ENCODE results near the gene FMNL2.

DNA sequence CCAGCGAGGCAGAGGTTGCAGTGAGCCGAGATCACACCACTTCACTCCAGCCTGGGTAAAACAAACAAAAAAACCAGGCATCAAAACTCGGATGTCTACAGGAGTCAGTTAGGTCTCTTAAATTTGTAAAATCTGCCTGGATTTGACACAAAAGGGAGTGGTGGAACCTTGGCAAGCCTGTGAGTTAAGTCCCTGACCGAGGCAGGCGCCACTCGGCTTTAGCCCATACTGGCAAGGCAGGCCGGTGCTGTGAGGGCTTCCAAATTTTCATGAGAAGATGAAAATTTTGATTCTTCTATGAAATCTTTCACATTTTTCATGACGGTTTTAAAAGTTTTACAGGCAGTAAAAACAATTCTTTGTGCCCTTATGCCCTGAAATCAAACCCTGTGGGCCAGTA lies 165.8 kb downstream of the FMNL2 start:
- no peak for TF ChIP-seq POLR2A (IDR thresholded peaks at IDR 0.05)
- TF ChIP-seq, protein P1, sequence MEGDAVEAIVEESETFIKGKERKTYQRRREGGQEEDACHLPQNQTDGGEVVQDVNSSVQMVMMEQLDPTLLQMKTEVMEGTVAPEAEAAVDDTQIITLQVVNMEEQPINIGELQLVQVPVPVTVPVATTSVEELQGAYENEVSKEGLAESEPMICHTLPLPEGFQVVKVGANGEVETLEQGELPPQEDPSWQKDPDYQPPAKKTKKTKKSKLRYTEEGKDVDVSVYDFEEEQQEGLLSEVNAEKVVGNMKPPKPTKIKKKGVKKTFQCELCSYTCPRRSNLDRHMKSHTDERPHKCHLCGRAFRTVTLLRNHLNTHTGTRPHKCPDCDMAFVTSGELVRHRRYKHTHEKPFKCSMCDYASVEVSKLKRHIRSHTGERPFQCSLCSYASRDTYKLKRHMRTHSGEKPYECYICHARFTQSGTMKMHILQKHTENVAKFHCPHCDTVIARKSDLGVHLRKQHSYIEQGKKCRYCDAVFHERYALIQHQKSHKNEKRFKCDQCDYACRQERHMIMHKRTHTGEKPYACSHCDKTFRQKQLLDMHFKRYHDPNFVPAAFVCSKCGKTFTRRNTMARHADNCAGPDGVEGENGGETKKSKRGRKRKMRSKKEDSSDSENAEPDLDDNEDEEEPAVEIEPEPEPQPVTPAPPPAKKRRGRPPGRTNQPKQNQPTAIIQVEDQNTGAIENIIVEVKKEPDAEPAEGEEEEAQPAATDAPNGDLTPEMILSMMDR (IDR thresholded peaks at IDR 0.05), result no peak

Measured in thyroid gland (tissue), 4 donors.